H7 (cell line): ENCODE results near the gene PPP1R1B. TPM values are rescaled to one million over a fixed set of nuclear protein-coding genes. Genes with fewer than 3 reads are reported as not detected.

Source experiments
- DNase-seq: peaks from one replicate; pipeline ENCODE4 v3.0.0; 2012
- H3K27me3 ChIP-seq: 2 replicates; pipeline ENCODE4 v1.6.0; 2011; ENCODE audit warnings: mild to moderate bottlenecking, low read length; ENCODE audit not compliant: control insufficient read depth, insufficient read depth
- H3K36me3 ChIP-seq: replicated peaks from 2 replicates; pipeline ENCODE4 v1.5.1; 2011; ENCODE audit warnings: low read length; ENCODE audit not compliant: control insufficient read depth, insufficient read depth
- H3K4me3 ChIP-seq: 2 replicates; pipeline ENCODE4 v1.5.1; 2011; ENCODE audit warnings: low read depth, mild to moderate bottlenecking, control low read depth, low read length, moderate library complexity; ENCODE audit not compliant: insufficient read depth
- total RNA-seq: library from RNA; depleted of rRNA; stranded (reverse); fragments of >200 nt; shearing (Covaris generic); gene quantifications from 2 replicates; pipeline ENCODE4 v1.2.3, GENCODE V29; 2014

Gene PPP1R1B
- total RNA-seq, 1 experiment from 2014 or later: 8.3 TPM

DNA sequence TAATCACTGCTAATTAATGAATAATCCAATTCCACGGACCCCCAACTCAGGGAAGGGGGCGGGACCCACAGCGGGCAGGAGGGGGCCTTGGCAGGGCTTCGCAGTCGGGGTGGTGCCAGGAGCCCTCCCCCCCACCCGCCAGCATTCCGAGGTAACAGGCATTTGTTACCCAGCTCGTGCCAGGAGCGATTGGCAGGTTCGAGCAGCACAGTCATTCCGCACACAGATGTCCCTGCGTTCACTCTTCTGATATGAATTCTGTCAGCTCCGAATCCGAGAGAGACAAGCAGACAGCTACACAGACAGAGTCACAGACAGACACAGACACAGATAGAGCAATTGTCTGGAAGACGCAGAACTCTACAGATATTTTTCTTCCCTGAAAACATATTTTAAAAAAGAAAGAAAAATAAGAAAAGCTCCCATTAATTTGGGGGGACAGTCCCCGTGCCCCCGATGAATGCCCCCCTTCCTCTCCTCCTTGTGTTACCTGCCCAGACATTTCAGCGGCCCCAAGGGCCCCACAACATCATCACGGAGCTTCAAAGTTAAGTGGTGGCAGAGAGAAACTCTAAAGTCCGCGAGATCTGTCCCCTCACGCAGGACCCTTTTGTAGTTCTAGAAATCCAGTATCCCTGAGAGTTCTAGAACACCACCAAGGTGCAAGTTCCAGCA, 29.2 kb upstream of the PPP1R1B start:
- Histone ChIP-seq H3K27me3 (peaks cover 99% of the 10 kb centered on the region), H3K4me3 (no peak overlapping the region), H3K36me3 (no peaks in the 10 kb centered on the region)
- DNase-seq: peak; percentile 61

DNA sequence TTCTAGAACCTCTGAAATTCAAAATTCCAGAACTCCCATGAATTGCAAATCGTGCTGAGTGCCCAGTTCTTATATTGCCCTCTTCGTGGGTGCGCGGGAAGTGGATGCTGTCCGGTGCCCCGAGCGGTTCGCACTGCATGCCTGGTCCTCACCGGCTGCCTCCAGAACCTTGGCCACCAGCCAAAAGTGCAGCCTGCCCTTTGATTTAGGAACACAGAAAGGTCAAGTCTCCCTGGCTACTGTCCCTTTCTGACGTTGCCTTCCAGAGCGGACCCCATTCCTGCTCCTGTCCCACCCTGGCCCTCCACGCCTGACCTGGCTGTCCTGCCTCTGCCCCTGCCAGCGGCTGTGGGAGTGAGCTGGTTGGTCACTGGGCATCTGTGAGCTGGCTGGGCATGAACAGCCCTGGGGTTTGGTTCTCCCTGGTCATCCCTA, 28.7 kb upstream of the PPP1R1B start:
- Histone ChIP-seq H3K27me3 (peaks cover 99% of the 10 kb centered on the region), H3K4me3 (no peak overlapping the region), H3K36me3 (no peaks in the 10 kb centered on the region)
- peak; percentile 52 for DNase-seq

DNA sequence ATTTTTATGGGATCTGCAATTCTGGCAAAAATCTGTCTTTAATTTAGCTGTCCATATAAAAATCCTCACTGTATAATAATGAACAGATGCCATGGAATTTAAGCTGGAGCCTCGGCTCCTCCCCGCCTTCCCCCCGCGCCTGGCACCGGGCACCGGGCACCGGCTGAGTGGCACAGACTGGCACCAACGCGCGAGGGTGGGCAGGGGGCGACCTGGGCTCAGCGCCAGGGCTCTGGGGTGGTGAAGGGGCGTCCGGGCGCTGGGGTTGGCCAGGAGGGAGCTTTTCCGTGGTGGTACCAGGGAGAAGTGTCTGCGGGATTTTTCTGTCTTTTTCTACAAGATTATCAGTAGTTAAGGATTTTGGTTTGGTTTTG, 28.1 kb upstream of the PPP1R1B start:
- no peak overlapping the region for H3K4me3 ChIP-seq
- DNase-seq: peak; percentile 66
- no peaks in the 10 kb centered on the region for H3K36me3 ChIP-seq
- peaks cover 99% of the 10 kb centered on the region for H3K27me3 ChIP-seq

DNA sequence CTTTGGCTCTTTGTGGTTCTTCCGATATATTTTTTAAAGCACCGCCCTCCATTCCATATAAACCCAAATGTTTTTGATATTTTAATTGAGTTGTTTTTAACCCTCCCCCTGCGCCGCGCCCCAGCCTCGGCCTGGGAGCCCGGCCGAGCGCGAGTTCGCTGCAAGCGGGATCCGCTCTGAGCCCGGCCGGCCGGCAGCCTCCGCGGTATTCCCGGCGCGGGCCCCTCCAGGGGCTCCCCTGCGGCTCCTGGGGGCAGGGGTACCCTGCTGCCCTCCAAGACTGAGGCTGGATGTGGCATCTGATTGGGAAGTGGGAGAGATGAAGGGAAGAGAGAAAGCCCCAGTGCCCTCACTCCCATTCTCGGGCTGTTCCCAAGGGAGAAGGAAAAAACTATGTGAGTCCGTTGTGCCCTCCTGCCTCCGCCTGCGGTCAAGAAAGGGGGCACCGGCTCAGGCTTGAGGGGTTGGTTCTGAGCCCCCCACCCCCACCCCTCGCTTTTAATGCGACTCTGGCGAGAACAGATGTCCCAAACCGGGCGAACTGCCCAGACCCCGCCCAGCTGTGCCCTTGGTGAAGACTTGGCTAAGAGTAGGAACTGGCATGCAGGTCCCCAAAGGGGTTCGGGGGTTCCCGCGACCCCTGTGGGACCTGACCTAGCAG, 27.6 kb upstream of the PPP1R1B start:
- no peak overlapping the region for H3K4me3 ChIP-seq
- DNase-seq: peak; percentile 87
- H3K27me3 ChIP-seq: peaks cover 99% of the 10 kb centered on the region
- H3K36me3 ChIP-seq: no peaks in the 10 kb centered on the region

DNA sequence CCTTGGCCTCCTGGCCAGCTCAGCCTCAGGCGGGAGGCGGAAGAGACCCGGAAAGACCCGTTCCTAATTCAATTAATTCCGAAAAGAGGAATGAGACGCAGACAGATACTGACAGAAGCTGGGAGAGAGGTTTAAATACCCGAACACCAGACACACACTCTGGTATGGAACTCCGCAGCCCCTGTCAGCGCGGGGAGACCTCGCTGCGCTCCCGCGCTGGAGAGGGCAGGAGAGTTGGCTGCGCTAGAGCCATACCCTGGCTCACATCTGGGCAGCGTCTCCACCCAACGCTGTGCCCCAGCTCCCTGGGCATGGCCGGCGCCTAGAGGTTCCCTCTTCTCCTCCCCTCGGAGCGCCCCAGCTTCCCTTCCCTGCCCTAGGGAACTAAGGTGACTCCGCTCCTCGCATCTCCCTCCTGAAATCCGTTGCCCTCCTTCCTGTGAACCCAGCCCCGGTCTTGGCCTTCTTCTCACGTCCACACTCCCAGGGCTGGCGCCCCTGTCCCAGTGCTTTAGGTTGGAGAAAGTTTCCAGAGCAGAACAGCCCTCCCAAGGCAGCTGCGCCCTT, 27.0 kb upstream of the PPP1R1B start:
- Histone ChIP-seq H3K4me3 (no peak overlapping the region), H3K36me3 (no peaks in the 10 kb centered on the region), H3K27me3 (peaks cover 98% of the 10 kb centered on the region)
- peak; percentile 73 for DNase-seq

DNA sequence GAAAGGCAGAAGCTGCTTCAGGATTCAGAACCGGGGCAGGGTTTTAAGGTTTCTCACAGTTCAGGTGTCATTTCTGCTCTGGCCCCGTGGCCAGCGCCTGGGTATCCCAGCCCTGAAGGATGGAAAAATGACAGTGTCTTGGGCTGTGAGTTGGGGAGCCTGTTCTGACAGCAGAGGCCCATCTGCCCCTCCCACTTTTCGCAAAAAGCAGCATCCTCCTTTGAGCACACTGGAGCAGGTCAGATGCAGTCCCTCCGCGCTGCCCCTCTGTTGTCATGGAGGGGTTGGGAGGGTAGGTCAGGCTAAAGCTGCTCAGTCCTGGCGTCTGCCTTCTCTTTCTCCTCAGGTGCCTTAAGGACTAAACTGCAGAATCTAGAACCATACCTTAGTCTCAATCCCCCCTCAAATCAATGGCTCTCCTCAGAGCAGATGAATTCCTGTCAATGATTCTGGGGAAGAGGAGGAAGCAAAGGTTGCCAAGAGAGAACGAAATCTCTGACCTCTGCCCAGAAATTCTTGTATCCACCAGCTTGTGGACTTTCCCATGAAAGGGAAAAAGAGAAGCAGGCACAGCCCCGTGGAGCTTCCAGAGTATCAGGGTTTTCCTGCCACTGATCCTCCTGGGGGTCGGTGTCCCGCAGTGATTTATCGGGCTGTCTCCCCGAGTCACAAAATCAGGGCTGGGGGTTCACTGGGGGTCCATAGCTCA, 26.3 kb upstream of the PPP1R1B start:
- Histone ChIP-seq H3K36me3 (no peaks in the 10 kb centered on the region), H3K4me3 (no peak overlapping the region), H3K27me3 (peaks cover 98% of the 10 kb centered on the region)
- peak; percentile 66 for DNase-seq

DNA sequence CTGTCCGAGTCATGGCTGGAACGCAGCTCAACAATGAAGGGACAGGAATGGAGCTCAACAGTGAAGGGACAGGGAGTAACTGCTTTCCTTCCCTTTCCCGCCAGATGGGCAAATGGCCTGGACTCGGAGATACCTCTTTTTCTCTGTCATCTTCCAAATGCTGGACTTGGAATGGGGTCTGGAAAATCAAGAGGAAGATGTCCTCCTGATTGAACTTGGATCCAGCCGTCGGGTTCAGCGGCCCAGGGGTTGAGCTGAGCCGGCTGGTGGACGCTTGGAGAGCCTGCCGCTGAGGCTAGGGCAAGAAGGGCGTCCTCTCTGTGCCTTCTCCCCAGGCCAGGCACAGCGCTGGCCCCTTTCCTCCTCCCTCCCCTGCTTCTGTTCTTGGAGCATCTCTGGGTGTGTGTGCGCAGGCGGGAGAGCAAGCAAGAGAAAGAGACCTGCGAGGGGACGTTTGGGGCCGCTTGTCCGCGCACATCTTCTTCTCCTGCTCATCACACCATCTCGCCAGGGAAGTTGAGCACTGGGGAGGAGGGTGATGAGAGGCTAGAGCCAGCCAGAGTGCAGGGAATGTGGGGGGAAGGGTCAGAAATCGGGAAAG, 25.7 kb upstream of the PPP1R1B start:
- peak; percentile 86 for DNase-seq
- Histone ChIP-seq H3K36me3 (no peaks in the 10 kb centered on the region), H3K4me3 (no peak overlapping the region), H3K27me3 (peaks cover 98% of the 10 kb centered on the region)

DNA sequence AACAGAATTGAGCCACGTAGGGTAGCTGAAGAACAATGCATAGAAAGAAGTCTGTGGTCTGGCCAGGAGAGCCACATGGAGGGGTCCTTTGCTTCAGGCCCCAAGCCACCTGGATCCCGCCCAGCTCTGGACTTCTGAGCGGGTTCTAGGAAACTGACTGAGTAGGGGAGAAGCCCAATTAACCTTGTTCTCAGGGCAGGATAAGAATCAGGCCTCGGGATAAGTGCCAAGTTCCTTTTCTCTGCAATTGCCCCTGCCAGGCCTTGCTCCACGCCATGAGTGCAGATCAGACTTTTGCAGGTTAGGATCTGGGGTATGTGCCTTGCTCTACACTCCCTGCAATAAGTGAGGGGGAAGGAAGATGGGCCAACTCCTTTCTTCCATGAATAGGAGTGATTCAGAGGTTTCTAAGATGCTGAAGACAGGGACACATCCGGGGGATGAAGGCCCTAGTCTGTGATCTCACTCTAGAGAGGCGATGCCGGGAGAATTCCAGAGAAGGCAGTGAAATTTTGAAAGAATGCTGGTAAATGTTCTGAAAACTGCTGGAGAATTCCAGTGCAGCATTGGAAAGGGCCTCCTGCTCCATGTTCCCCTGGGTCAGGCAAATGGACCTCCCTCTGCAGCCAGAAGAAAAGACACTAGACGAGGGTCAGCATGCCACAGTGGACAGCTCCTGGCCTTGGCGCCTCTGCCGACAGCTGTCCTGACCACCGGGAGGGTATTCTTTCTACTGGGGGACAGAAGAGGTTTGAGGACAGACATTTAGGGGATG, 24.8 kb upstream of the PPP1R1B start:
- H3K36me3 ChIP-seq: no peaks in the 10 kb centered on the region
- H3K27me3 ChIP-seq: peaks cover 98% of the 10 kb centered on the region
- H3K4me3 ChIP-seq: no peak overlapping the region
- DNase-seq: peak; percentile 54

DNA sequence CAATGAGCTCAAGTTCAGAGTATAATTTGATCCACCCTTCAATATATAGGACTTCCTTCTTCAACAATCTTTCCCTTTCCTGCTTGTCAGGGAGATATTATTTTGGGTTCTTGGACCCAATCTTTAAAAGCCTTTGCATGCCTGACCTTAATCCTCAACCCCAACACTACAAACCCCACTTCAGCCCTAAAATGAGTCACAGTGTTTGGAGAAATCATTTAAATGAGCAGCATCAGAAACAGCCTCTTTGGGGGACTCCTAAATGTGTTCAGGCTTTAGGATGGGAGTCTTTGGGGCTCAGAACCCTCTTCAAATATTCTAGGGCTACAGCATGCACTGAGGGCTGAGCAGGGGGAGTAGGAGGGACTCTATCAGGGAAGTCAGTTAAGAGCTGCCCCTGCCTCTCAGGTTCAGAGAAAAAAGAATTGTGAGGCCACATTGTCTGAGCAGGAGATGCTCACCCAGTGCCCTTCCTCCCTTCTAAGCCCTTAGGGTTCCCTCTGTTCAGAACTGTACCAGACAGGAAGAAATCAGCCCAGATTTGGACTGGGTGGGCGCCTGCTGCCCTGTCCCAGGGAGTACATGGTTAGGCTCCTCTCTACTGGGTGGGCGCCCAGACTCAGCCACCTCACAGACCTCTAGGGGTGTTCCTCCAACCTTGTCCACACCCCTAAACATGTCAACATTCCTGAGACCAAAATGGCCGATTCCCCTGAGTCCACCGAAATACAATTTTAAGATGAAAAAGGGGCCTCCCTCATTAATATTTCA, 24.0 kb upstream of the PPP1R1B start:
- Histone ChIP-seq H3K27me3 (peaks cover 98% of the 10 kb centered on the region), H3K4me3 (no peak overlapping the region), H3K36me3 (no peaks in the 10 kb centered on the region)
- peak; percentile 36 for DNase-seq

DNA sequence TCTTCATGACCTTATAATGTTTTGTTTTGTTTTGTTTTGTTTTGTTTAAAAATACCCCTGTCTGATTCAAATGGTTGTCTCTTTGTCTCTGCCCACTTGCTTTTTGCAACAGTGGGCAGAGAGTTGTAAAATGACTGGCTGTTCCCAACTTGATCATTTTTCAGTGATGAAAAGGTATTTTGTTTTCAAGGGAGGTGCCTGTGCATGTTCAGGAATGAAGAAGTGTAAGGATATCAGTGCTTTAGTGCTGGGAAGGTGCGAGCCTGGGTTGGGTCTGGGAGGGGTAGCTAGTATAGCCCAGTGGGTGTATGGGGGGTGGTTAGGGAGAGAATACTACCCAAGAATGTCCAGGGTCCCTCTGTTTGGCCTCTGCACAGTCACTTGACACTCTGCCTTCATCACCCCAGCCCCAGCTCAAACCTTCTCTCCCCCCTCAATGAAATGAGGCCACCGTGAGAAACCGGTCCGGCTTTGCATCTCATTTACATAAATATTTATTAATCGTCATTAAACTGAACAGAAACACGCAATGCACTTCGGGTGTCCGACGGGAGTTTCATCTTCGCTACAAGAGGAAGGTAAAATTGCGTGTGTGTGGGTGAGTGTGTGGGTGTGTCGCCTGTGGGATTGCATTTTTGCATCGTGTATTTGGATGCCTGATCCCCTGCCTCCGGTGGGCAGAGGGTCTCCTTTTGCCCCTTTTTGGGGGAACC, 23.3 kb upstream of the PPP1R1B start:
- Histone ChIP-seq H3K4me3 (peak overlapping the region; percentile 6; the same call in 1 of the 2 replicates), H3K27me3 (peaks cover 98% of the 10 kb centered on the region), H3K36me3 (no peaks in the 10 kb centered on the region)
- peak; percentile 62 for DNase-seq

DNA sequence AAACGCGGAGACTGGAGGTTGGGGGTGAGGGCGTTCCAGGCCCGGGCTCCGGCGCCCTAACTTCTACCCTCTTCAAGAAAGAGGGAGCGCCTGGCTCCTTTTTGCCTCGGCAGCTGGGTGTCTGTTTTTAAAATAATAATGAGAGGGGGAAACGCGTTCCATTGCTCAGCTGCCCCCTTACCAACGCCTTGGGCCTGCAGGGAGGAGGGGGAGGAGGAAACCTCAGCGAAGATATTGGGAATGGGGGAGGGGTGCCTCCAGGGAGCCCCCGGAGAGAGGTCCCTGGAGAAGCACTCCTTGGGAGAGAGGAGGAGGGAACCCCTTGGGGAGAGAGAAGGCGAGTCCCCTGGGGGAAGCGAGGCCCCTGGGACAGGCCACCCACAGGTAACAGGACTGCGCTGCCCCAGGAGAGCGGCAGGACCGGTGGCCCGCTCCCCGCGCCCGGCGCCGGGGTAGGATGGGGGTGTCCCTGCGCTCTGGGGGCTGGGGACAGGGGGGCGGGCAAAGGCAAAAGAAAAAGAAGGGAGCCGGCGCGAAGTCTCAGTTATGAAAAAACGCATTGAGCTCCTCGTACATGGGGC, 21.8 kb upstream of the PPP1R1B start:
- H3K27me3 ChIP-seq: peaks cover 98% of the 10 kb centered on the region
- H3K36me3 ChIP-seq: no peaks in the 10 kb centered on the region
- peak; percentile 80 for DNase-seq
- peak overlapping the region; percentile 5; the same call in 1 of the 2 replicates for H3K4me3 ChIP-seq

DNA sequence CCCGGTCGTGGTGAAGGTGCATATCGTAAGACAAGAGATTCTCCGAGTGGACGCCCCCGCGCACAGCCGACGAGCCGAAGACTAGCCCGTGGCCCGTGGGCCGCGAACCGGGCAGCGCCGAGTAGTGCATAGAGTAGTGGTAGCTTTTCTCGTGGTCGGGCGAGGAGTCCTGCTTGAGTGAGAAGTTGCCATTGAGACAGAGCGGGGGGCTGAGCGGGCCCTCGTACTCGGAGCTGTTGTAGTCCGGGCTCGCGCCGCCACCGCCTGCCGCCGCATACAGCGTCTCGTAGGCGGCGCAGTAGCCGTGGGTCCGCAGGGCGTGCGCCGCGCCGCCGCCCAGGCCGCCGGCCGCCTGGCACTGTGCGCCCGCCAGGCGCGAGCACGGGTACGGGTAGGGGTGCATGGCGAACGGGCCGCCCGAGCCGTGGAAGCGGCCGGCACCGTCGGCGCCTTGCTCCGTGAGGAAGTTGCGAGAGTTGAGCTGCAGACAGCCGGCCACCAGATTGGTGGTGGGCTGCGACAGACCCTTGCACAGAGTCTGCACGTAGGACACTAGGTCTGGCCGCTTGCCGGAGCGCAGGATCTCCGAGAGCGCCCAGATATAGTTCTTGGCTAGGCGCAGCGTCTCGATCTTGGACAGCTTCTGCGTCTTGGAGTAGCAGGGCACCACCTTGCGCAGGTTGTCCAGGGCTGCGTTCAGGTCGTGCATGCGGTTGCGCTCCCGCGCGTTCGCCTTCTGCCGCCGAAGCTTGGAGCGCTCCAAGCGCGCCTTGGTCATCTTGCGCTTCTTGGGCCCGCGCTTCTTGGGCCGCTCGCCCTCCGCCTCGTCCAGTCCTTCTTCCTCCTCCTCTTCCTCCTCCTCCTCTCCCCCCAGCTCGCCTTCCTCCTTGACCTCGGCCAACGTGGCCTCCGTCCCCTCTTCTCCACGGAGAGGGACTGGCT, 21.0 kb upstream of the PPP1R1B start:
- peaks cover 95% of the 10 kb centered on the region for H3K27me3 ChIP-seq
- no peaks in the 10 kb centered on the region for H3K36me3 ChIP-seq
- no peak overlapping the region for H3K4me3 ChIP-seq
- peak; percentile 84 for DNase-seq
